Breast epithelium (tissue), 4 donors: ENCODE data around the gene PRPF19. TPM values are rescaled to one million over a fixed set of nuclear protein-coding genes. Genes with fewer than 3 reads are reported as not detected.

Experiments
- DNase-seq, 2 donors: peaks; one replicate each; pipeline ENCODE4 v3.0.0-alpha.2; 2019; ENCODE audit warnings: low spot score in 2 of 2
- H3K27ac ChIP-seq, 2 donors: fragments of 200-600 bp; sonication (generic) in 1 of 2; one replicate each; pipeline ENCODE4 v1.5.1; 2016 to 2019; ENCODE audit warnings: mild to moderate bottlenecking in 1 of 2
- H3K27me3 ChIP-seq, 2 donors: fragments of 200-600 bp; sonication (generic) in 1 of 2; one replicate each; pipeline versions ENCODE4 v1.5.1 to v1.6.0; 2017 to 2019; ENCODE audit warnings: control low read depth in 1 of 2, mild to moderate bottlenecking in 1 of 2
- H3K36me3 ChIP-seq: fragments of 200-600 bp; one replicate; pipeline ENCODE4 v1.5.1; 2019
- H3K4me1 ChIP-seq, 2 donors: fragments of 200-600 bp; sonication (generic); one replicate each; pipeline ENCODE4 v1.5.1; 2016 to 2019; ENCODE audit warnings: control low read depth in 1 of 2
- H3K4me3 ChIP-seq, 3 donors: fragments of 200-600 bp; sonication (generic); 1 replicate in 2 of 3; 2 replicates in 1 of 3; pipeline ENCODE4 v1.5.1; 2016 to 2019; ENCODE audit warnings: mild to moderate bottlenecking in 3 of 3, moderate library complexity in 2 of 3
- H3K9me3 ChIP-seq, 2 donors: fragments of 200-600 bp; sonication (generic) in 1 of 2; one replicate each; pipeline ENCODE4 v1.5.1; 2016 to 2019; ENCODE audit warnings: control low read depth in 1 of 2
- POLR2A ChIP-seq: fragments of 450-650 bp; IDR thresholded peaks from one replicate; pipeline ENCODE4 v1.6.1; 2016; ENCODE audit warnings: antibody characterized with exemption, mild to moderate bottlenecking, moderate library complexity
- POLR2AphosphoS5 ChIP-seq, 3 donors: sonication (generic); formaldehyde crosslinking; IDR thresholded peaks; one replicate each; pipeline ENCODE4 v1.6.1; 2017; ENCODE audit warnings: antibody characterized with exemption in 3 of 3
- intact Hi-C: fragments of 100-400 bp; cut with DNase I; formaldehyde crosslinking; loops from one replicate; pipeline ENCODE4 v1.15.1; 2023; ENCODE audit warnings: low total_unique reads
- total RNA-seq, 3 donors: library from RNA; depleted of rRNA; stranded (reverse); fragments of >200 nt; gene quantifications; one replicate each; pipeline ENCODE4 v1.1.0, GENCODE V29; 2016
- TF ChIP-seq, protein P1 (sequence below), 3 donors: fragments of 450-650 bp; IDR thresholded peaks; one replicate each; pipeline ENCODE4 v1.5.1; 2016 to 2017; ENCODE audit warnings: antibody characterized with exemption in 3 of 3, mild to moderate bottlenecking in 3 of 3, moderate library complexity in 3 of 3

The PRPF19 gene
- total RNA-seq, 3 donors from 2014 or later: 56.0 to 82.7 (median 81.3) TPM

GRCh38 chr11:60937811-60938210, 31.4 kb upstream of the PRPF19 start:
- H3K36me3 ChIP-seq: no peaks in the 10 kb centered on the region
- no peaks in the 10 kb centered on the region for H3K9me3 ChIP-seq
- H3K27ac ChIP-seq: no peak overlapping the region
- intact Hi-C loops: no loop called here
- peaks cover 0 to 8% of the 10 kb centered on the region in 2 donors for H3K4me1 ChIP-seq
- no peak overlapping the region for H3K4me3 ChIP-seq
- TF ChIP-seq POLR2AphosphoS5 (IDR thresholded peaks at IDR 0.05) (no peak), POLR2A (no peak)
- TF ChIP-seq, protein P1, sequence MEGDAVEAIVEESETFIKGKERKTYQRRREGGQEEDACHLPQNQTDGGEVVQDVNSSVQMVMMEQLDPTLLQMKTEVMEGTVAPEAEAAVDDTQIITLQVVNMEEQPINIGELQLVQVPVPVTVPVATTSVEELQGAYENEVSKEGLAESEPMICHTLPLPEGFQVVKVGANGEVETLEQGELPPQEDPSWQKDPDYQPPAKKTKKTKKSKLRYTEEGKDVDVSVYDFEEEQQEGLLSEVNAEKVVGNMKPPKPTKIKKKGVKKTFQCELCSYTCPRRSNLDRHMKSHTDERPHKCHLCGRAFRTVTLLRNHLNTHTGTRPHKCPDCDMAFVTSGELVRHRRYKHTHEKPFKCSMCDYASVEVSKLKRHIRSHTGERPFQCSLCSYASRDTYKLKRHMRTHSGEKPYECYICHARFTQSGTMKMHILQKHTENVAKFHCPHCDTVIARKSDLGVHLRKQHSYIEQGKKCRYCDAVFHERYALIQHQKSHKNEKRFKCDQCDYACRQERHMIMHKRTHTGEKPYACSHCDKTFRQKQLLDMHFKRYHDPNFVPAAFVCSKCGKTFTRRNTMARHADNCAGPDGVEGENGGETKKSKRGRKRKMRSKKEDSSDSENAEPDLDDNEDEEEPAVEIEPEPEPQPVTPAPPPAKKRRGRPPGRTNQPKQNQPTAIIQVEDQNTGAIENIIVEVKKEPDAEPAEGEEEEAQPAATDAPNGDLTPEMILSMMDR (IDR thresholded peaks at IDR 0.05): no peak
- no peak for DNase-seq
- no peaks in the 10 kb centered on the region for H3K27me3 ChIP-seq

GRCh38 chr11:60937144-60937527, 30.8 kb upstream of the PRPF19 start:
- no peak for DNase-seq
- H3K4me3 ChIP-seq: no peak overlapping the region
- no peaks in the 10 kb centered on the region for H3K36me3 ChIP-seq

DNA sequence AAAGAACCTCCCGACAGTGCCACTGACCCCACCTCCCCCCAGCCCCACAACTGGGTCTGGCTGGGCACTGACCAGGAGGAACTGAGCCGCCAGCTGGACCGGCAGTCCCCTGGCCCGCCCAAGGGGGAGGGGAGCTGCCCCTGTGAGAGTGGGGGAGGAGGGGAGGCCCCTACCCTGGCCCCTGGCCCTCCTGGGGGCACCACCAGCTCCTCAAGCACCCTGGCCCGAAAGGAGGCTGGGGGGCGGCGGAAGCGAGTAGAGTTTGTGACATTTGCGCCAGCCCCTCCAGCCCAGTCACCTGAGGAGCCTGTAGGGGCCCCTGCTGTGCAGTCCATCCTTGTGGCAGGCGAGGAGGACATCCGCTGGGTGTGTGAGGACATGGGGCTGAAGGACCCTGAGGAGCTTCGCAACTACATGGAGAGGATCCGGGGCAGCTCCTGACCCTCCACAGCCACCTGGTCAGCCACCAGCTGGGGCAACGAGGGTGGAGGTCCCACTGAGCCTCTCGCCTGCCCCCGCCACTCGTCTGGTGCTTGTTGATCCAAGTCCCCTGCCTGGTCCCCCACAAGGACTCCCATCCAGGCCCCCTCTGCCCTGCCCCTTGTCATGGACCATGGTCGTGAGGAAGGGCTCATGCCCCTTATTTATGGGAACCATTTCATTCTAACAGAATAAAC, 30.2 kb upstream of the PRPF19 start:
- intact Hi-C loops: no loop called here
- DNase-seq: no peak
- Histone ChIP-seq H3K27ac (peak overlapping the region in 1 of 2 donors; percentile 38), H3K4me3 (no peak overlapping the region), H3K9me3 (no peaks in the 10 kb centered on the region), H3K36me3 (no peaks in the 10 kb centered on the region), H3K27me3 (no peaks in the 10 kb centered on the region), H3K4me1 (no peaks in the 10 kb centered on the region)
- TF ChIP-seq POLR2AphosphoS5 (IDR thresholded peaks at IDR 0.05) (no peak), POLR2A (no peak)
- TF ChIP-seq, protein P1 (IDR thresholded peaks at IDR 0.05): no peak

More at GRCh38 chr11:60937144-60937527, 30.8 kb upstream of the PRPF19 start:
- peak overlapping the region in 1 of 2 donors; percentile 38 for H3K27ac ChIP-seq
- no peaks in the 10 kb centered on the region for H3K9me3 ChIP-seq
- H3K27me3 ChIP-seq: no peaks in the 10 kb centered on the region
- intact Hi-C loops: no loop called here
- peaks cover 0 to 2% of the 10 kb centered on the region in 2 donors for H3K4me1 ChIP-seq
- TF ChIP-seq, protein P1 (IDR thresholded peaks at IDR 0.05): no peak
- no peak for TF ChIP-seq POLR2A
- TF ChIP-seq POLR2AphosphoS5 (IDR thresholded peaks at IDR 0.05): no peak

DNA sequence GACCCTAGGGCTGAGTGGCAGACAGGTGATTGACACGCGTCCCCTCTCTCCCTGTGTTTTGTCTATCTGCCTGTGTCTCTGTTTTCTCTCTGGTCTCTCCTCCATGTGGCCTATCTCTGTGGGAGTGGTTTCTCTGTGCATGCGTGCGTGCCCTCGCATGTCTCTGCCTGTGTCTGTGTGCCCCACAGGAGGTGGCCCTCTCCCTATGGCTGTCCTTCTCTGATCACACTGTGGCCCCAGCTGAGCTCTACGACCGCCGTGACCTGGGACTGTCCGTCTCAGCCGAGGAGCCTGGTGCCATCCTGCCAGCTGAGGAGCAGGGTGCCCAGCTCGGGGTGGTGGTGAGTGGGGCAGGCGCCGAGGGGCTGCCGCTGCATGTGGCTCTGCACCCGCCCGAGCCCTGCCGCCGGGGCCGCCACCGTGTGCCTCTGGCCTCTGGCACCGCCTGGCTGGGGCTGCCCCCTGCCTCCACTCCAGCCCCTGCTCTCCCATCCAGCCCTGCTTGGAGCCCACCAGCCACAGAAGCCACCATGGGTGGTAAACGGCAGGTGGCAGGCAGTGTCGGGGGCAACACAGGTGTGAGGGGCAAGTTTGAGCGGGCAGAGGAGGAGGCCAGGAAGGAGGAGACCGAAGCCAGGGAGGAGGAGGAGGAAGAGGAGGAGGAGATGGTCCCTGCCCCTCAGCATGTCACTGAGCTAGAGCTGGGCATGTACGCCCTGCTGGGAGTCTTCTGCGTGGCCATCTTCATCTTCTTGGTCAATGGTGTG, 29.5 kb upstream of the PRPF19 start:
- TF ChIP-seq POLR2AphosphoS5 (IDR thresholded peaks at IDR 0.05) (no peak), POLR2A (no peak)
- TF ChIP-seq, protein P1 (IDR thresholded peaks at IDR 0.05): no peak
- H3K4me1 ChIP-seq: no peaks in the 10 kb centered on the region
- intact Hi-C loops: no loop called here
- H3K9me3 ChIP-seq: no peaks in the 10 kb centered on the region
- no peaks in the 10 kb centered on the region for H3K27me3 ChIP-seq
- DNase-seq: no peak
- H3K27ac ChIP-seq: no peak overlapping the region
- no peak overlapping the region for H3K4me3 ChIP-seq
- no peaks in the 10 kb centered on the region for H3K36me3 ChIP-seq
